Adipocyte (in vitro differentiated cells): ENCODE data around the gene MTRF1L.

Source experiments
- DNase-seq: peaks from one replicate; pipeline ENCODE4 v3.0.0-alpha.2; 2015; ENCODE audit warnings: low read depth
- H3K27me3 ChIP-seq: replicated peaks from 2 replicates; pipeline ENCODE4 v1.7.0; 2013; ENCODE audit warnings: mild to moderate bottlenecking, low read length, moderate library complexity; ENCODE audit not compliant: control insufficient read depth, insufficient read depth
- H3K36me3 ChIP-seq: 2 replicates; pipeline ENCODE4 v1.7.0; 2013; ENCODE audit warnings: low read length, mild to moderate bottlenecking, moderate library complexity; ENCODE audit not compliant: control insufficient read depth, insufficient read depth, severe bottlenecking
- H3K4me1 ChIP-seq: 2 replicates; pipeline ENCODE4 v1.7.0; 2013; ENCODE audit warnings: mild to moderate bottlenecking, low read length, moderate library complexity; ENCODE audit not compliant: control insufficient read depth, insufficient read depth
- H3K4me3 ChIP-seq: 2 replicates; pipeline ENCODE4 v1.7.0; 2013; ENCODE audit warnings: mild to moderate bottlenecking, low read length, moderate library complexity
- H3K9ac ChIP-seq: 2 replicates; pipeline ENCODE4 v1.7.0; 2013; ENCODE audit warnings: mild to moderate bottlenecking, low read length, moderate library complexity
- H3K9me3 ChIP-seq: 2 replicates; pipeline ENCODE4 v1.7.0; 2013; ENCODE audit warnings: mild to moderate bottlenecking, low read length, moderate library complexity; ENCODE audit not compliant: control insufficient read depth

Gene MTRF1L

GRCh38 chr6:152942319-152942869, 60.1 kb downstream of the MTRF1L start:
- H3K27me3 ChIP-seq: no peaks in the 10 kb centered on the region
- no peaks in the 10 kb centered on the region for H3K4me1 ChIP-seq
- H3K9me3 ChIP-seq: no peaks in the 10 kb centered on the region
- no peak overlapping the region for H3K9ac ChIP-seq
- no peak for DNase-seq
- H3K36me3 ChIP-seq: no peaks in the 10 kb centered on the region
- no peak overlapping the region for H3K4me3 ChIP-seq

GRCh38 chr6:152941746-152942145, 60.8 kb downstream of the MTRF1L start:
- no peak overlapping the region for H3K4me3 ChIP-seq
- H3K9me3 ChIP-seq: no peaks in the 10 kb centered on the region
- H3K27me3 ChIP-seq: no peaks in the 10 kb centered on the region
- H3K9ac ChIP-seq: no peak overlapping the region
- no peaks in the 10 kb centered on the region for H3K4me1 ChIP-seq
- no peaks in the 10 kb centered on the region for H3K36me3 ChIP-seq
- no peak for DNase-seq
